GM21529 (cell line): ENCODE data around the gene CLNK.

ENCODE experiments used
- ATAC-seq: cut with Tn5 transposase; IDR thresholded peaks from one replicate; pipeline ENCODE4 v1.9.1; 2021; ENCODE audit not compliant: unreplicated experiment

CLNK gene, protein sequence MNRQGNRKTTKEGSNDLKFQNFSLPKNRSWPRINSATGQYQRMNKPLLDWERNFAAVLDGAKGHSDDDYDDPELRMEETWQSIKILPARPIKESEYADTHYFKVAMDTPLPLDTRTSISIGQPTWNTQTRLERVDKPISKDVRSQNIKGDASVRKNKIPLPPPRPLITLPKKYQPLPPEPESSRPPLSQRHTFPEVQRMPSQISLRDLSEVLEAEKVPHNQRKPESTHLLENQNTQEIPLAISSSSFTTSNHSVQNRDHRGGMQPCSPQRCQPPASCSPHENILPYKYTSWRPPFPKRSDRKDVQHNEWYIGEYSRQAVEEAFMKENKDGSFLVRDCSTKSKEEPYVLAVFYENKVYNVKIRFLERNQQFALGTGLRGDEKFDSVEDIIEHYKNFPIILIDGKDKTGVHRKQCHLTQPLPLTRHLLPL

GRCh38 chr4:10684631-10685030 lies at the start of gene CLNK:
CLNK (minus strand) TSS chr4:10684768; CDS start chr4:10667869, 16,899 bp downstream.
- peak; percentile 80 for ATAC-seq

- ATAC-seq: no peak
Measured at GRCh38 chr4:10733481-10734062, 49.0 kb upstream of the CLNK start.

DNA sequence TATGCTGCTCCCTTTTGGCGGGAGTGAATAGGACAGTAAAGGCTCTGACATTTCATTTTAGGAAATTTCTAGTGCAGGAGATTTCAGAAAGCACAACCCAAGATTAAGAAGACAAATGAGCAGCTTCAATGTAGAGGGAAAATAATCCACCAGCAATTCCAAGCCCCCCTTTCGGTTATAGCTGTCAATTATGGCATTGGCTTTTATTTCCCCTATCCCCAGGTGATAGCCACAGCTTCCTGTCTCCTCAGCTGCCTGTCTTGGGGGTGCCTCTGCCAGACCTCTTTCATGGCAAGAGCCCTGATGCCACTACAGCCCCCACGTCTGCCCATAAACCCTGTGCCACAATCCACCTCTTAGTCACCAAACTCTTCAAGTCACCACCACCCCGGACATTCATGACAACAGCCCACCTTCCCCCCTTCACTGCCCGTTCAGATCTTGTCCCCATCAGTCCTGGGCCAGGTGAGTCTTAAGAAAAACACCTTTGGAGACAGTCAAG lies 48.4 kb upstream of the CLNK start:
- no peak for ATAC-seq

GRCh38 chr4:10732235-10732913 lies 47.8 kb upstream of the CLNK start:
- ATAC-seq: peak; percentile 23

DNA sequence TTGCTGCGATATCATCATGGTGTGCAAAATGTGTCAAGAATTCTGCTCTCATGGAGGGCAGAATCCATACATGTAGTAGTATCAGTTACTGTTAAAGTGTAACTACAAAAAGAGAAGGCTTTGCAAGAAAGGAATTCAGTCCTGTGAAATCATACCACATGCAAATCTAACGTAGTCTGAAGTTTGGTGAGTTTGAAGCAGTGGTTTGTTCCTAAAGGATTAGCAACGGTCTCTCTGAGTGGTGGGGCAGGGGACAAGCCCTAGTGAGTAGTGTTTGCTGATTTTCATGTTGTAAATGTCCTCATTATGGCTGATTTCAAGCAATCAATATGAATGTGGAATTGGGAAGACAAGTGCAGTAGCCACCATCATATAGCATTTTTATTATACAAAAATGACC lies 47.1 kb upstream of the CLNK start:
- no peak for ATAC-seq

GRCh38 chr4:10731162-10731561 lies 46.6 kb upstream of the CLNK start:
- ATAC-seq: no peak

DNA sequence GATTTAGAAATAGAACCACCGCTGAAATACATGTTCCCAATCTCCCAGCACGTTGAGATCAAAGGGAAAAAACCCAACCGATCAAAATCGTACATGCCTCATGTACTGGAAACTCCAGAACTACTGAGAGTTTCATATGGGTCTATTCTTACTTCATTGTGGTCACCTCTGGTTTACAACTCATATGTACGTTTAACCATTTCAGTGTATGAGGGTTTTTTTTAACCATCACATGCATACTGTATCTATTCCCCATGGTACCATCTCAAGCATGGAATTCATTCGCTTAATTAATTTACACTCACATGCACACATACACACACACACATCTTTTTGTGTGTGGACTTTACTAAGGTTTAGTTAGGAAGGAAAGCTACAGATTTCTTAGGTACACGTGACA lies 46.0 kb upstream of the CLNK start:
- peak; percentile 57 for ATAC-seq

DNA sequence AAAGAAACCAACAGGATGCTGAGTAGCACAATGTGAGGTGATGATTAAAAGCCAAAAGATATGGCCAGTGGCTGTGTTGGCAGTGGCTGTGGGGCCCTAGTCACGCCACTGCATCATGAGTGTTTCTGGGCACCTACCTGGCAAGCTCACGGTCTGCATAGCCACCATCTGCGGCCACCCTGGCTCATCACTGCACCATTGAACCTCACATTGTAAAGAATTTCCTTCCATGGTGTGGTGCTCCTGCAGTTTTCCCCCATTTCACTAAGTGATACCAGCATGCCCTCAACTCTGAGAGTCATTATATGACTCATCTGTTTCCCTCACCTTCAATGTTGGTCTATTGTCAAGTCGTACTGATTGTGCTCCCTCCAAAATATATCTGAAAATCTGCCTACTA lies 45.5 kb upstream of the CLNK start:
- ATAC-seq: peak; percentile 41

GRCh38 chr4:10729366-10729765 lies 44.8 kb upstream of the CLNK start:
- ATAC-seq: no peak

DNA sequence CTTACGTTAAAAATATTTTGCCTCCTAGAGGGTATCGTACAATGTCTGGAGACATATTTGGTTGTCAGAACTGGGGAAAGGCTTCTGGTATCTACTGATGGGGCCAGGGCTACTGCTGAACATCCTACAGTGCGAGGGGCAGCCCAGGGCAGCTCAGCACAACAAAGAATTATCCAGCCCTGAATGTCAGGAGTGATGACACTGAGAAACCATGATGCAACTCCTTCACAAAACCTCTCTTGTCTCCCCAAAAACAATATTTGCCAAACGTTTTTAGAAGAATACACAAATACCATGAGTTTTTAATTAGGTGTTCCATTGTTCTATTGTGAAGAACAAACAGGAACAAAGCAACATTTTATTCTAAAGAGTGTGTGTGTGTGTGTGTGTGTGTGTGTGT lies 43.4 kb upstream of the CLNK start:
- no peak for ATAC-seq

DNA sequence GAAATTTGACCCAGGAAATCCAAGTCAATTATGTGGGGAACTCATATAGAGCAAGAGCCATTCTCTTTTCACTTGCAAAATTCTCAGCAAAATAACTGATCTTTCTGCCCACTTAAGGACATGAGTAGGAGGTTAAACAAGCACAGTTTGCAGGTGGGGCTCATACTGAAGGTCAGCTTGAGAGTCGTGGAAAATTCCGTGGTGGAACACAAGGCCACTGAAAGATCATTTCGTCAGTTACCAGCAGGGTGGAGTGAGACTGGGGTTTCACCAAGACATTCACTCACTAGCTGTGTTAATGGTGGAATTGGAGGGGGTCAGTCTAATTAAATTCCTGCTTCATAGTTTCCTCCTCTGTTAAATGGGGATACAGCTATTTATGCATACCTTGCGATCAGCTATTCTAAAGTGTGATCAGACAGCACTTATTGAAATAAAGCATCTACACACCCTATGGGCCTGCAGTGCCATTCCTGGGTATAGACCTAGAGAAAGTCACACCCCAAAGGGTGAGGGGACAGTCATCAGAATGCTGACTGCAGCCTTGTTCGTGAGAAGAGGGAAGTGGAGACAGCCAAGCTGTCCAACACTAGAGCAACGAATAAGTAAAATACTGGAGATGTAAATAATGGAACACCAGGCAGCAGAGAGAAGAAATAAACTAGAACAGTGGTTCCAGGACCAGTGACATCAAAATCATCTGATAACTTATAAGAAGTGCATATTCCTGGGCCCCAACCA lies 42.7 kb upstream of the CLNK start:
- ATAC-seq: no peak

GRCh38 chr4:10722957-10723356 lies 38.4 kb upstream of the CLNK start:
- peak; percentile 90 for ATAC-seq

DNA sequence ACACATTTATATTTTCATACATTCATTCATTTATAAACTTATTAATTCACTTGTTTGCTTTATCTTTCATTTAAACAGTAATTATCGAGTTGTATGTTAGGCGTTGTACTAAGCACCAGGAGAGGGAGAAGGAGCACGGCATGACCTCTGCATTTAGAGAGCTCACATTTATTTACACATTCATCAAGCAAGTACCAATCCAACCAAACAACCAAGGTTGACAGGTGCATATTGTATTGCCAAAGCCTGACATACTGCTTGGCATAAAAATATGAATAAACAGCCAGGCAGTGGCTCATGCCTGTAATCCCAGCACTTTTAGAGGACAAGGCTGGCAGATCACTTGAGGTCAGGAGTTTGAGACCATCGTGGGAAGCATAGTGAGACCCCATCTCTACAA lies 37.0 kb upstream of the CLNK start:
- no peak for ATAC-seq

- no peak for ATAC-seq
Measured at GRCh38 chr4:10716163-10716562, 31.6 kb upstream of the CLNK start.

DNA sequence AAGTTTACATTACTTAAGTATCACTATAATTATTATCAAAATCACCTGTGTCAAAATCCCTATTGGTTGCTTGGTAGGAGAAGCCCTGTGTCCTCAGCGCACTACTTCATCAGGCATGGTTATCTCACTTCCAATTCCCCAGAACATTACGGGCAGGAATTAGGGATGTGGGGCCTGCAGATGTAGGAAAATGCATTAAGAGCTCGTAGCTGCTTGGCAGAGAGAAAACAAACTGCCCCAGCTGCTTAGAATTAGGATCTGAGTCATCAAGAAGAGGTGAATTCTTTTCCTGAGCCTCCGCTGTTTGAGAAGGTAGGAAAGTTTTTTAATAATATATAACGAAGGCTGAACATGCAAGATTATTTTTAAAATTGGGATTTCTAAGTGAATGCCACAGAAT lies 31.1 kb upstream of the CLNK start:
- ATAC-seq: no peak

DNA sequence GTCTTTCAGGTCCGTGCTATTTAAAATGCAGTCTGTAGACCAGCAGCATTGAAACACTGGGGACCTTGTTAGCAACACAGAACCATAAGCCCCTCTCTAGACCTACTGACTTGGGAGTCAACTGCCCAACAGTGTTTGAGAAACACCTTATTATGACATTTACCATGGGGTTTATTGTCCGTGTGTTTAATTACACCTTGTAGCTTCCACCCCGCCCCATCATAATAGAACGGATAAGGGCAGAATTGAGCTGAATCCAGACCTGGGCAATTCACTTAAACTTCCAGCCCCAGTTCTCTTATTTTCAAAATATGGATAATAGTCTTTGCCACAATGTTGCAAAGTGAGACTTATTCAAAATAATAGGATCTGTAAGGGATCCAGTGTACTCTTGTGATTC lies 30.6 kb upstream of the CLNK start:
- ATAC-seq: no peak

- no peak for ATAC-seq
Measured at GRCh38 chr4:10713591-10713990, 29.0 kb upstream of the CLNK start.

DNA sequence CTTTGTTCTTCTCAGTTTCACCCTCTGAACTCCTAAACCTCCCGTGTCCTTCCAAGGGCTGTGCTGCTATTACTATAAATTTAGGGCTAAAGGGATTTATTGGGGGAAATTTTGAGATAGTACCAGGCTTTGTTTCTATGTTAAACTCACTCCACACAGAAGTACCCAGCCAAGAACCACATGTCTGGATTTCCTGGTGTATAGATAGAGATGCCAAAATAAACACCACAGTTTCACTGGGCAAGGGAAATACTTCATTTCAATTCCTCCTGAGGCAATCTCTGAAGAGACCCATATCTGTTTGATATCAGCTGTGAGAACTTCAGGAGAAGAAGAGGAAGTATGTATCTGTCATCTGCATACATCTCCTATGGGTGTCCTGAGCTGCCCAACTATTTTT lies 21.7 kb upstream of the CLNK start:
- no peak for ATAC-seq

GRCh38 chr4:10704430-10704810 lies 19.9 kb upstream of the CLNK start:
- ATAC-seq: no peak

- no peak for ATAC-seq
Measured at GRCh38 chr4:10703766-10704429, 19.3 kb upstream of the CLNK start.

GRCh38 chr4:10703156-10703555 lies 18.6 kb upstream of the CLNK start:
- ATAC-seq: no peak
